HG03064 (cell line): ENCODE measurements around the gene COX8C.
"Not testable (repeated sequence)": the region's sequence is repeated elsewhere in the genome, so short reads cannot be mapped to it uniquely, and the experiment has no call there.

Source experiments
- ATAC-seq: cut with Tn5 transposase; IDR thresholded peaks from one replicate; pipeline ENCODE4 v1.9.1; 2021; ENCODE audit warnings: low read depth; ENCODE audit not compliant: unreplicated experiment

Gene COX8C

DNA sequence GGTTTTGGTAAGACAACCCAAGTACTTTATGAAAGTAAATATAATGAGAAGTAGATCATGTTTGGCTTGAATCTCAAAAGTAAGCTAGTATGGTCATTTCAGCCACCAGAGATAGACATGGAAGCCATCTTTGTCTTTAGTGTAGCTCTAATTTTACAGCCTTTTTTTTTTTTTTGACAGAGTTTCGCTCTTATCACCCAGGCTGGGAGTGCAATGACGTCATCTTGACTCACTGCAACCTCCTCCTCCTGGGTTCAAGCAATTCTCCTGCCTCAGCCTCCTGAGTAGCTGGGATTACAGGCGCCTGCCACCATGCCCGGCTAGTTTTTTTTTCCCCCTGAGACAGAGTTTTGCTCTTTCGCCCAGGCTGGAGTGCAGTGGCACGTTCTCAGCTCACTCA lies 7.9 kb downstream of the COX8C start:
- not testable (repeated sequence) for ATAC-seq

DNA sequence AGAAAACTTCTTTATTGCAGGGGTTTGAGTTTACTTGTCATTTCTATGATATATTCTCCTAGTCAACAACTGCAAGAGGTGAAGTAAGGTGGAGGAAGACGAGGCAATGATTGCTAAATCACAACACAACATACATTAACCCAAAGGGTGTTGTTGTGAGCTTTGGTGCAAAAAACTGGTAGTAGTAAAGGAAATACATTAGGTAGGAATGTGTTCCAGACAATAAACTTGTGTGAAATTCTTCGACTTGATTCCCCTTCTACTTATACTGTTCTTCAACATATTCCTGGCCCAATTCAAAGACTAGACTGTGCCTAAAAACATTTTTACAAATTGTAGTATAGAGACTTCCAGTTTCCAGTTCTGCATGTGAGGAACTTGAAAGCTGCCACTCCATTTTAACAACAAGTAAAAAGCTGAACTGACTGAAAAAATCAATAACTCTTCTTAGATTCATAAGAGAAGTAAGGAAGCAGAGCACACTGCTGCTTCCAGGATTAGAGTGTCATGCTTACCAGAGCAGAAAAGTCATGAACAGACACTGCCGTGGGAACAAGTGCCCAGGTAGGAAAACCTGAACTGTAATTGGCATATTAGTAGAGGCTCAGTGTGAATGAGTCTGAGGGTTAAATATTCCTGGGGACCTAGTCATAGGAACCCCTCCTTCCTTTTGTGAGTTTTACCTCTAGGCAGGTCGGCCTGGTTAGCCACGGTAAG lies 22.2 kb downstream of the COX8C start:
- no peak for ATAC-seq

DNA sequence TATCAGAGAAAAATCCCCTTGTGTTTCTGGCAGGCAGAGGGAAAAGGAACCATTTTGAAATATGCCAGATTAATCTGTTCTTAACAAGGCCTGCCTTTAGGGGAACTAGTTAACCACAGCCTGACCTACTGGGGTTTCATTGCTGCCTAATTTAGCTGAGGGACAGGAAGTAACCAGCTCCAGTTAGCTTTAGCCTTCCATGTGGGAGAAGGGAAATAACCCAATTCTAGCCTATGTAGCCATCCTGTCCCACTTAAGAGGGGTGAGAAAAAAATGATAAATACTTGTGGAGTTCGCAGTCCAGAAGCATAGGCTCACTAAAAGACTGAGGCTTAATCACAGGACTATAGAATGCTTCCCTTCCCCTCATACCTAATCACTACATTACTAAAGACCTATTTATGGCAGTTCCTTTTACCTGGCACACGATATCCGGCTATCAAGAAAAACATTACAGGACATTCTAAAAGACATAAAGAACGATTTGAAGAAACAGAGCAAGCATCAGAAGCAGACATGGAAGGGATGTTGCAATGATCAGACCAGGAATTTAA lies 22.8 kb downstream of the COX8C start:
- peak; percentile 80 for ATAC-seq

DNA sequence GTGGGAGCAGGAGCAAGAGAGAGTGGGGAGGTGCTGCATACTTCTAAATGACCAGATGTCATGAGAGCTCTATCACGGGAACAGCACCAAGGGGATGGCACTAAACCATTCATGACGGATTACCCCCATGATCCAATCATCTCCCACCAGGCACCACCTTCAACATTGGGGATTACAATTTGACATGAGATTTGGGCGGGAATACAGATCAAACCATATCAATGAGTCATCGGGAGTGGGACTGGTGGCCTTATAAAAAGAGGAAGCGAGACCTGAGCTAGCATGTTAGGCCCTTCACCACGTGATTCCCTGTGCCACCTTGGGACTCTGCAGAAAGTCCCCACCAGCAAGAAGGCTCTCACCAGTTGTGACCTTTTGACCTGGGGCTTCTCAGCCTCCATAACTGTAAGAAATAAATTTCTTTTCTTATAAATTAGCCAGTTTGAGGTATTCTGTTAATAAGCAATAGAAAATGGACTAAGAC lies 28.7 kb downstream of the COX8C start:
- peak; percentile 86 for ATAC-seq

DNA sequence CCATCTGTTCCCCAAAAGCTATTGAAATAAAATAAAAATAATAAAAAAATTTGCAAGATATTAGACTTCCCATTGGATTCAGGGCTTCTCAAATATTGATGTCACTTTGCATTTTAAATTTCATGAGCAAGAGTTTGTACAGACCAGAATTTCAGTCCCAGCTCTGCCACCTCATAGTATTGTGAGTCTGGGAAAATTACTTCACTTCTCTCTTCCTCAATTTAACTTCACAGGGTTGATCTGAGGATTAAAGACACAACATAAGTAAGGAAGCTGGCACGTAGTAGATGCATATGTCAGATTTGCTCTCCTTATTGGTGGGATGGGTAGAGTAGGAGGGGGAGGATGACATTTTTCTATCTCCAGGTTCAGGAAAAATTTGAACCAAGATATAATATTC lies 32.8 kb downstream of the COX8C start:
- ATAC-seq = no peak

DNA sequence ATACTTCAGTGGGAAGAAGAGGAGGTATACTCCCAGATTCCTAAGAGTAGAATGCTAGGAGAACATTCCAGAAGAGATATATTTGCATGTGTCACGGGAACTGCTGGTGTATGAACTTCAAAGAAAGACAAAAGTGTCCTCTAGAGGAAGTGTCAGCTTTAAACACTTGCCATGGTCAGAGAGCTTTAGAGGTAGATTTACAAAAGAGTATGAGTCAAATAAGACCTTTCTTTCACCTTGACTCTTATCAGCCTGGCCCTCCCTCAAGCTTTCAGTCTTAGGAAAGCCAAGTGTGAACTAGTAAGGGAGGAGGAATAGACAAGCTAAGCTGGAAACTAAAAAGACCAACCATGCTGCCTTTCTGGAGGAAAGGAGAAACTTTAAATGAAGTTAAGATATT lies 34.7 kb downstream of the COX8C start:
- ATAC-seq = no peak

DNA sequence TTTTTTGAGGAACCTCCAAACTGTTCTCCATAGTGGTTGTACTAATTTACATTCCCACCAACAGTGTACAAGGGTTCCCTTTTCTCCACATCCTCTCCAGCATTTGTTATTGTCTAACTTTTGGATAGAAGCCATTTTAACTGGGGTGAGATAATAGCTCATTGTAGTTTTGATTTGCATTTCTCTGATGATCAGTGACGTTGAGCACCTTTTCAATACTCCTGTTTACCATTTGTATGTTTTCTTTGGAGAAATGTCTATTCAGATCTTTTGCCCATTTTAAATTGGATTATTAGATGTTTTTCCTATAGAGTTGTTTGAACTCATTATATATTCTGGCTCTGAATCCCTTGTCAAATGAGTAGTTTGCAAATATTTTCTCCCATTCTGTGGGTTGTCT lies 37.3 kb downstream of the COX8C start:
- ATAC-seq = not testable (repeated sequence)

DNA sequence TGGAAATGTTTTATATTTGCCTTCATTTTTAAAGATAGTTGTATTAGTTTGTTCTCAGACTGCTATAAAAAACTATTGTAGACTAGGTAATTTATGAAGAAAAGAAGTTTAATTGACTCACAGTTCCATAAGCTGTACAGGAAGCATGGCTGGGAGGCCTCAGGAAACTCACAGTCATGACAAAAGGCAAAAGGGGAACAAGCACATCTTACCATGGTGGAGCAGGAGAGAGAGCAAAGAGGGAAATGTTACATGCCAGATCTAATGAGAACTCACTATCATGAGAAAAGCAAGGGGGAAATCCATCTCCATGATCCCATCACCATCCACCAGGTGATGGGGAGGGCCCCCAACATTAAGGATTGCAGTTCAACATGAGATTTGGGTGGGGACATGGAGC lies 48.2 kb downstream of the COX8C start:
- ATAC-seq = no peak

DNA sequence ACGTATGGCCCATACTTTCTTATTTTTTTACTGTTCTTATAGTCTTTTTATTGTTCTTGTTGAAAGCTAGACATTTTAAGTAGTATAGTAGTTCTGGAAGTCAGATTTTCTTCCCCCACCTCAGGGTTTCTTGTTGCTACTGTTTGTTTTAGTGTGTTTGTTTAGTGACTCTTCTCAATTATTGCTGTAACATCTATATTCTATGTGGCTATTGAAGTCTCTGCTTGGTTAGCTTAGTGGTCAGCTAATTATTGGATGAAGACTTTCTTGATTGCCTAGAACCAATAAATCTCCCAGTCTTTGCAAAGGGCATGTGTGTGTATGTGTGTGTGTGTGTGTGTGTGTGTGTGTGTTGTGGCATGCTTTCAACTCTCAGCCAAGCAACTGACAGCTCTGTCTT lies 49.5 kb downstream of the COX8C start:
- ATAC-seq = no peak
